Stimulated activated CD8-positive, alpha-beta memory T cell treated with anti-CD3 and anti-CD28 coated beads, Interleukin-7, amount 100 ng/mL, for 1 hour (primary cell): ENCODE data around the gene MRPS14.
"Not testable (repeated sequence)": the region's sequence is repeated elsewhere in the genome, so short reads cannot be mapped to it uniquely, and the experiment has no call there.

Experiments used
- DNase-seq, 2 donors: peaks; one replicate each; pipeline ENCODE4 v3.0.0-alpha.2; 2020; ENCODE audit warnings: low read depth in 2 of 2

MRPS14 gene

DNA sequence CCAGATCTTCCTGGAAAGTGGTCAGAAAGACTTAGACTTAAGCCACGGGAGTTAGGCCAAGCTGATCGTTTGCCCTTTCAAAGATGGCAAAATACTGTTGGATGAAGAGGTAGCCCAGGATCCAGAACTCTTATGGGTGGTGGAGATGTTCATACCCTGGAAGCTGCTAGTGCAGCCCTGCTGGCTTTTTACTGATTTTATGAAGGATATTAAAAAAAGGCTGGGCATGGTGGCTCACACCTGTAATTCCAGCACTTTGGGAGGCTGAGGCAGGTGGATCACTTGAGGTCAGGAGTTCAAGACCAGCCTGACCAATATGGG, 657 bp upstream of the MRPS14 start:
- not testable (repeated sequence) for DNase-seq

DNA sequence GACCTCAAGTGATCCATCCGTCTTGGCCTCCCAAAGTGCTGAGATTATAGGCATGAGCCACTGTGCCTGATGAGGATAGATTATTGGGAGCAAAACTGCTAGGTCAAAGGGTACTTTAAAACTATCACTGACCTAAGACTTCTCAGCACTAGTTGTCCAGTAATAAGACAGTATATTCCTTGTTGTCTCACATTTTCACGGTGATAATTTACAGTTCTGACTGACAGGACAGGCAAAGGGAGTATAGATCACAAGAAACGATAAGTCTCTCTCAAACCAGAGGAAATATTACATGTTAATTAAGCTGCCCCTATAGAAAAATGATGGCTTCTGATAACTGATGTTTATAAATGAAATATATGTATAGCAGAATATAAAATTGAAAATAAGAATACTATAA, 3.7 kb downstream of the MRPS14 start:
- no peak for DNase-seq

DNA sequence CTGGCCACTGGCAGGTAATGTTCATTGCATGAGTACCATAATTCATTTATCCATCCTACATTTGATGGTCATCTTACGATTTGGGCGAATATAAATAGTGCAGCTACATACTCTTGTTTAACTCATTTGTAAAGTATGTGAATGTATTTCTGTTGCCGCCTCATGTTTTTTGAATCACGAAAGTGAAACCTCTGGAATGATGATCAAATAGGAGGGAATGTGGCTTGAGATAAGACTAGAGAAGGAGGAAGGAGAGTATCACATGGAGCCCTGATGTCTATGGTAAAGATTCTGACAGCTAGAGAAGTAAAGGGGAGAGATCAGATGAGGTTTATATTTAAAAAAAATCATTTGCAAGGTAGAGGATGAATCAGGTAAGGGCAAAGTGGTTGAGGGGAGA, 8.0 kb downstream of the MRPS14 start:
- DNase-seq, result no peak

- no peak for DNase-seq
Observed at GRCh38 chr1:175013445-175013844, 9.8 kb downstream of the MRPS14 start.

DNA sequence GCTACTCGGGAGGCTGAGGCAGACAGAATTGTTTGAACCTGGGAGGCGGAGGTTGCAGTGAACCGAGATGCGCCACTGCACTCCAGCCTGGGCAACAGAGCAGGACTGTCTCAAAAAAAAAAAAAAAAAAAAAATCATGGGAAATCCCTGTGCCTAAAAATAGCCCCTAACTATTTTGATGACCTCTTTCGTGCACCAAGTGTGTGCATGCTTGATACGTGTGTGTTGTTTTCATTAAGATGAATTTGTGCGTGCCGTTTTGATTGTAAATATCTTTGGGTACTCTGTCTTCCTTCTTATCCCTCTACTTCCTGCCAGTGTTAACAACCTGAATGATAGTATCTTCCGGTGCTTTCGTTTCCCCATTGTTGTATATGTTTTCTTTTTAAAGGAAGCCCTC, 13.7 kb downstream of the MRPS14 start:
- DNase-seq, result no peak

DNA sequence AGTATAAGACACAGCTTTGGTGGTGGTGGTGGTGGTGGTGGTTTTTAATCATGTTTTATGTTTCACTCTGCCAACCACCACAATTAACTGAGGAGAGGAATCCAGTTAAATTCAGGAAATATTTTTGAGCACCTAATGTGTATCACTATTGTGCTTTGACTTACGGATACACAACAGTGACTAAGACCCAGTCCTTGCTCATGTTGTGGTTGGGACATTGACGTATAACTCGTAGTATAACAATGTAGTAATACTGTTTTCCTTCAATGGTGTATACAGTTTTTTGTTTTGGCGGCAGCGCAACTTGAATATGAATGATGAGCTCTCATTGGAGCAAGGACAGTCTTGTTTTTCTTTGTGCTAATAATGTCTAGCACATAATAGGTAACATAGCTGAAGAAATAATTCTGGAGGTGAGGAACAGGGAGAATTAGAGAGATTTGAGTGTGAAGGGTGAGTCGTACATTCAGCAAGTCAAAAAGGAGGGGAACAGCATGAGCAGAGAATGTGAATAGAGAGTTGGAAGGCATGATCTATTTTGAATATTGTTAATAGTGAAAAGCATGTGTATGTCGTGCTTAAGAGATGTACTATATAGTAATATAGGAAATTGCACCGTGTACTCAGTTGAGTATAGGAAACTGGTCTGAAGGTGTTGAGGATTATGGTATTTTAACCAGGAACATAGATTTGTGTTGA, 18.0 kb downstream of the MRPS14 start:
- no peak for DNase-seq

GRCh38 chr1:175003521-175003920, 19.7 kb downstream of the MRPS14 start:
- DNase-seq, result no peak

DNA sequence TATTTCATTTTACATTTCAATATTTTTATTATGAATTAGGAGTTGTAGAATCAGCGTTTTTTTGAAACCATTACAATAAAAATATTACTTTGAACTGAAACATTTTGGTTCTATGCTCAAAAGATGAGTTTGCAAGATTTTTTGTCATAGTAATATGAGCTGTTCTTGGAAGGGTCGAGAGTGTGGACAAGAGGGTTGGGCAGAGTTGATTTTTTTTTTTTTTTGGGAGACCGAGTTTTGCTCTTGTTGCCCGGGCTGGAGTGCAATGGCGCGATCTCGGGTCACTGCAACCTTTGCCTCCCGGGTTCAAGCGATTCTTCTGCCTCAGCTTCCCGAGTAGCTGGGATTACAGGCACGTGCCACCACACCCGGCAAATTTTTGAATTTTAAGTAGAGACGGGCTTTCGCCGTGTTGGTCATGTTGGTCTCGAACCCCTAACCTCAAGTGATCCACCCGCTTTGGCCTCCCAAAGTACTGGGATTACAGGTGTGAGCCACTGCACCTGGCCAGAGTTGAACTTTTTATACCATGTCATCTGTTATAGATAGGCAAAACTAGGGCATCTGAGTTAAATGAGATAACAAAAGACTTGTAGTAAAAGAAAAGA, 20.2 kb downstream of the MRPS14 start:
- DNase-seq, result no peak

DNA sequence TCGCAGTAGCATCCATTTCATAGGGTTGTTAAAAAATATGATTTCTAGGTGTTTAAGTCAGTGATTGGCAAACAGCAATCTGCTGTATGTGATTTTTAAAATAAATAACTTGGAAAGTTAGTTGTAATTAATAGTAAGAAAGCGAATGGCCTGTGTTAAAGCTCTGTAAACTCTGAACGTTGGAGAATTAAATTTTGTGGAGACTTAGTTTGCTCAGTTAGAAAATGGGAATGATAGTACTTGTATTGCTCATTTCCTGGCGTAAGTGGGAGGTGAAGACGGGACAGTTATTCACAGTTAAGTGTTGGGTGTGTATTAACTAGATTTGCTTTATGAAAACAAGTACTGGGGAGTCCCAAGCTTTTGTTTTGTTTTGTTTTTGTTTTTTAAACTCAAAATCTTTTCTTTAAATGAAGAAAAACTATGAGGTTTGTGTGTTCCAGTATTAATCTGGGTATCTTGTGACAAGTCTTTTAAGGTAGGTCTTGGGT, 22.5 kb downstream of the MRPS14 start:
- no peak for DNase-seq

DNA sequence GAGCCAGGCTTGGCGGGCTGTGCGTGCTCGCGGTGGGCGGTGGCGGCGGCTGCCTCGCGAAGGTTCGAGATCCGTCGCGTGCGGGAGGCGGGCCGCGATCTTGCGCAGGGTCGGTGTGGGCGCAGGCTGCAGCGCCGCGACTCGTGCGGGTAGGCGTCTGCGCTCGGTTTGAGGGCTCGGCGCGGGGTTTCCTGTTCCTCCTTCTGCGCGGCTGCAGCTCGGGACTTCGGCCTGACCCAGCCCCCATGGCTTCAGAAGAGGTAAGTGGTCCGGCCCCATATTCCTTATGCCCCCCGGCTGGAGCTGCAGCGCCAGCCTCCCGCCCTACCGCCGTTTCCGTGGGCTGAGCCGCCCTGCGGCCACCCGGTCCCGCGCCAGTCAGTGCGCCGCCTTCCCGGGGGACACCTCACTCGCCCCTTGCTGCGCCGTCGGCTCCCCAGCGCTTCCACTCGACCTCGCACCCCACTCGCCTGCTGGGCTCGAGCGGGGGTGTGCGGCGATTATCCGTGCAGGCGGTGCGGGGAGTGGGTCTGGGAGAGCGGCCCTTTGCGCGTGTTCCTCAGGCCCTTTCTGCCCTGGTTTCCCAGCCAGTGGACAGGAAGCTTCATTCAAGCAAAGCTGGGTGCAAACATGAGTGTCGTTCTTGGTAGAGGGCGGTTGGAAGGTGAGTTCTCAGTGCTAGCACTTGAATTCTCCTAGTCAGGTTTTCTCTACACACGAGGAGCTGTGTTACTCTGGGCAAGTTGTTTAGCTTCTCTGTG, 23.1 kb downstream of the MRPS14 start, which contains the start of gene CACYBP:
CACYBP (plus strand) TSS at position 12 of the 761 bp plus-strand sequence; CDS start at position 246, 234 bp downstream.
- peak in 1 of 2 donors; percentile 23 for DNase-seq

- DNase-seq, result peak; percentile 94 to 96
Observed at GRCh38 chr1:174999216-174999935, 23.8 kb downstream of the MRPS14 start.

DNA sequence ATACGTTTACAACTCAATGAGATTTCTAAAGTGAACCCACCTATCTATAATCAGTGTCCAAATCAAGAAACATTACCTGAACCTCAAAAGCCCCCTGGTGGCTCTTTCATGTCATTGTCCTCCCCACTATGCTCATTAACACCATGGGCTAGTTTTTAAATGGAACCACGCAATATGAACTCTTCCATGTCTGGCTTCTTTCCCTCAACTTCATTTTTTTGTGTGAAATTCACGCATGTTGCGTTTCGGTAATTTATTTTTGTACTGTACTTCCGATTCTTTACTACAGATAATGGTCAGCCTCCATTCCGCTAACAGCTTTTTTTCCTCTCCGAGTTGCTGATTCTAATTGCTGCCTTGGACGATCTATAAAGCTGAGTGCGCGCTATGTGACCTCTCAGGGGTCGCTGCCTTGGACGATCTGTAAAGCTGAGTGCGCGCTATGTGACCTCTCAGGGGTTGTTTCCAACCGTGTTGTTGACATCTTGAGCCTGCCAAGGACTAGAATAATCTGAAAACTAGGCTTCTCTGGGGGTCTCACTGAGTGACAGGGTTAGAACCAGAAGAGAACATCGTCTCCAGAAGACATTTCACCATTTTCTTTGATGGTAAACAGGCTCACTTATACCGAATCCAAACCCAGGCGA, 24.5 kb downstream of the MRPS14 start:
- peak in 1 of 2 donors; percentile 7 for DNase-seq

DNA sequence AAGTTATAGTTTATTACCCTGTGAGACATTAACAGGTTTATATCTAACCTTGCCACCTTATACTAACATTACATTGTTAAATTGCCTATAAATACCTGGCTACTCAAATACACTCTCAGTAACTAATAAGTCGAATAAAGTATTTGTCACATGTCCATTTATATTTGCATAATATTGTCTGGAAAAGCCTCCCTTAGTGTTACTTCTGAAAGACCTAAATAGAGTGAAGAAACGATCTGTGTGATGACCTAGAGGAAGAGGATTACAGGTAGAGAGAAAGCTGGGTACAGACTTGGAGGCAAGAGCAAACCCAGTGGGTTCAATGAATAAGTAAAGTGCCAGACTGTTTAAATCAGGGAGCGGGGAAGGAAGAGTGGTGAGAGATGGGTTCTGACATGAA, 26.2 kb downstream of the MRPS14 start:
- DNase-seq, result no peak

GRCh38 chr1:174996476-174996875, 26.7 kb downstream of the MRPS14 start:
- DNase-seq, result no peak

- no peak for DNase-seq
Observed at GRCh38 chr1:174995916-174996315, 27.3 kb downstream of the MRPS14 start.

DNA sequence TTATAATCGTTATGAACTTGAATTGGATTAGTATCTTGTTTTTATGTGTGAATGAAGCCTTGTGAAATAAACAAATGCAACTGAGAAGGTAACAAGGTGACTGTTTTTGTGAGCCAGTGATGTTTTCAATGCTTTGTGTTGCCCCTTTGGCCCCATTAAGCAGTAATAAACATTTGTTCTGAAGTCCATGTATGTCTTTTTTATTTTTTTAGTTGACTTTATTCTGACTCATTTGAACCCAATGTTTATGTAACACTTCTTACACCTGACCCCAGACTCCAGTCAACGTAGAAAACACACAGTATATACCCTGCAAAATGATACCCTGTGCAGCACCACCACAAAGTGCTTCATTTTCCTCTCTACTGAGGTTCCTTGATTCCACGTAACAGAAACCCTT, 28.1 kb downstream of the MRPS14 start:
- DNase-seq, result no peak

- DNase-seq, result no peak
Observed at GRCh38 chr1:174991473-174991872, 31.8 kb downstream of the MRPS14 start.

DNA sequence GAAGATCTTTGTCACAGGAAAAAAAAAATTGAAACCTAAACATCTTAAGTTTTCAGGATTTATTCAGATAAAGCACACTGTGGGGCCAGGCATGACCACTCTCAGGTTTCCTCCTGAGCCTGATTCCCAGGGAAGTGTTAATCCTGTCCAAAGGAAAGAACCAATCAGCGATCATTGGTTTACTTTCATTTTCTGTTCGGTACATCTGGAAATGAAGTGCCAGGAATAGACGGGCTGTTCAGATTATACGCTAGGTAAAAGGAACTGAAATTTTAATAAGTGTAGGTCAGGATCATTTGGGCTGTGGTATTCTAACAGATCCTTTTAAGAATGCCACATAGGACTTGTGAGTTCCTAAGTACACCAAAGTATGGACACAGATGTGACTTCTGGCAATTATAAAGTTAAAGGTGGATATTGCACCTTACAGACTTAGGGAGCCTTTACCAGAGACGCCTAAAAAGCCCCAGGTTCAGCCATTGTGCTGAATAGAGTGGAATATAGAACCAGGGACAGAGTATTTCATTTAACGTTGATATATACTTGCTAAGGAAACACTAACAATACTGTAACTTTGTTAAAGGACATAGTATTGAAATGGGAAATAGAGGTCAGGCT, 32.7 kb downstream of the MRPS14 start:
- DNase-seq, result no peak

- no peak for DNase-seq
Observed at GRCh38 chr1:174989536-174990220, 33.5 kb downstream of the MRPS14 start.

DNA sequence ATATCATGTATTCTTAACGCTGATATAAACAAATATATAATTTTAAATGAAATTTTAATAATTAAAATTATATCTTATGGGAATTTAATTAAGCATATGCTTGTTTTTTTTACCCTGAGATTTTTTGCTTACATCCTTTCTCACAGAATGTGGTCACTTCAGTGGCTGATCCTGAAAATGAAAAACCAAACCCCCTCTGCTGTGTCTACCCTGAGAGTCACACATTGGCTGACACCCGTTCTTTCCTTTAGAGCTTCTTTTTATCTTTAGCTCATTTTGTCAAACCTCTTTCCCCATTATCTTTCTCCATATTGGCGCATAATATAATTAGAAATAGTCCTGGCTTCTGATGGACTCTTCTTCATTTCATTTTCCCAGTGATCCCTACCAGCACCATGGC, 34.2 kb downstream of the MRPS14 start:
- DNase-seq, result no peak

GRCh38 chr1:174988539-174988938, 34.7 kb downstream of the MRPS14 start:
- DNase-seq, result no peak
